ENCODE measurements around the gene BCAP31.

- TF ChIP-seq CTCF (conservative IDR thresholded peaks at IDR 0.05) (no peak), ZFX (IDR thresholded peaks at IDR 0.05) (no peak)
Measured at GRCh38 chrX:153671589-153672530, 52.3 kb downstream of the BCAP31 start.
